ENCODE measurements around the gene SPDYE16.
A peak's percentile ranks its signal among the peaks of the same experiment; 100 is the strongest.
"Not testable (repeated sequence)": the region's sequence is repeated elsewhere in the genome, so short reads cannot be mapped to it uniquely, and the experiment has no call there.

The SPDYE16 gene, protein sequence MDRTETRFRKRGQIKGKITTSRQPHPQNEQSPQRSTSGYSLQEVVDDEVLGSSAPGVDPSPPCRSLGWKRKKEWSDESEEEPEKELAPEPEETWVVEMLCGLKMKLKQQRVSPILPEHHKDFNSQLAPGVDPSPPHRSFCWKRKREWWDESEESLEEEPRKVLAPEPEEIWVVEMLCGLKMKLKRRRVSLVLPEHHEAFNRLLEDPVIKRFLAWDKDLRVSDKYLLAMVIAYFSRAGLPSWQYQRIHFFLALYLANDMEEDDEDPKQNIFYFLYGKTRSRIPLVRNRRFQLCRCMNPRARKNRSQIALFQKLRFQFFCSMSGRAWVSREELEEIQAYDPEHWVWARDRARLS

DNA sequence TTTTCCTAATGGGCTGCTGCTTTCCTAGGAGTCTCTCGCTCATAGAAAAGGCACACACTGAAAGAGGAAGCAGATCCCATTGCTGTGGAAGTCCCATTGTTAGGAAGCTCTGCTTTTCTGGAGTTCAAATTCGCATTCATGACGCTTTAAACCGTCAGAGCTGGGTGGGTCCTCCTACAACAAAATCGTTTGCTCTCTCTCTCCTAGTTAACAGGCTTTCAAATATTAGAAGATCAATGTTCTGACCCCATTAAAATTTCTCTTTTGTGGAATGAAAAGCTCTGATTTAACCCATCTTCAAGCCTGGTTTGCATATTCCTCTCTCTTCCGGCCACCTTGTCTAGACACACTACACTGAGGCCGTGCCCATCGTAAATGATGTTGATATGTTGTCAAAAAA, at the start of gene SPDYE16:
SPDYE16 (minus strand) TSS at position 101 of the 400 bp plus-strand sequence. CDS start 1,838 bp downstream, outside the sequence.
- DNase-seq: not testable (repeated sequence)

DNA sequence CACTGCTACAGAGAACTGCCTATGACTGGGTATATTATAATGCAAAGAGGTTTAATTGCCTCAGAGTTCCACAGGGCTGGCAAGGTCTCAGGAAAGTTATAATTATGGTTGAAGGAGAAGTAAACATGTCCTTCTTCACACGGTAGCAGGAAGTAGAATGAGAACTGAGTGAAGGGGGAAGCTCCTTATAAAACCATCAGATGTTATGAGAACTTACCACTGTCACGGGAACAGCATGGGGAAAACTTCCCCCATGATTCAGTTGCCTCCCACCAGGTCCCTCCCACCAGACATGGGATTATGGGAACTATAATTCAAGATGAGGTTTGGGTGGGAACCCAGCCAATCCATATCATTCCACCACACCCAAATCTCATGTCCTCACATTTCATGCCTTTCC, 49.6 kb upstream of the SPDYE16 start:
- DNase-seq: not testable (repeated sequence)

DNA sequence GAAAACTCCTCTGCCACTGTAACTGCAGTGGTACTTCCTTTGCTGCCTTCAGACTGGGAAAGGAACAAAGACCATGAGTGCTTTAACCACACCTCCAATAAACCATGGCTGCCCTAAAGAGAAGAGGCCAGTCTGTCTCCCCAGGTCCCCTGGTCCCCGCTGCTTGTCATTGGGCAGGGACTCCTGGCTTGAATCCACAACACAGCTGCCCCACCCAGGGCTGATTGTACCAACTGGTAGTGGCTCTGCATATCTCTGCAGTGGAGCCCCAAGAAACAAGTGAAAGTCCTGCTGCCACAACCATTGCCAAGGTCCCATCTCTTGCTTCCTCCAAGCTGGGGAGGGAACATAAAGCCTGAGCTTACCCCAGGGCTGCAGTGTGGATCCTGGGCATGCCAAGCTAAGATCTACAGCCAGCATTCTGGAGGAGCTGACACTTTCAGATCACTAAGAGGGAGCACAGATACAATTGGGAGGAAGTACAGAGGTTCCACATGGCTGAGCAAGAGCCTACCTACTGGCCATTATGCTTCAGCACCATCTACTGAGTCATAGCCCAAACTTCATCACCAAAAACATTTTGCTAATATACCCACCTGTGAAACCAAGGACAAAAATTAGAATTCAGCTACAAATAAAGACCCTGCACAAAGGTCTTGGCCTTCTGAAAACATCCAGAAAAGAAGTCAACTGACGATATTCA, 48.7 kb upstream of the SPDYE16 start:
- not testable (repeated sequence) for DNase-seq

DNA sequence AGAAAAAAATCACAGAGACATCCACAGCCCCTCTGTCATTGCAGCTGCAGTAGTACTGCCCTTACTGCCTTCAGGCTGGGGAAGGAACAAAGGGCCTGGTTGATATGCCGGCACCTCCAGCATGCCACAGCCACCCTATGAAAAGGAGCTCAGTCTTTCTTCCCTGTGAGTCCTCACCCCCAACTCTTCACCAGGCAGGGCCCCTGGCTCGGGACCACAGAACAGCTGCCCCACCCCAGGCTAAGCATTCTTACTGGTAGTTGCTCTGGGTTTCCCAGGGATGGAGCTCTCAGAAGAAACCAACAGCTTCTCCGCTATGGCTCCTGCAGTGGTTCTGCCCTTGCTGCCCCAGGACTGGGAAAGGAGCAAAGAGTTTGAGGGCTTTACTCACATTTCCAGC, 47.9 kb upstream of the SPDYE16 start:
- not testable (repeated sequence) for DNase-seq

DNA sequence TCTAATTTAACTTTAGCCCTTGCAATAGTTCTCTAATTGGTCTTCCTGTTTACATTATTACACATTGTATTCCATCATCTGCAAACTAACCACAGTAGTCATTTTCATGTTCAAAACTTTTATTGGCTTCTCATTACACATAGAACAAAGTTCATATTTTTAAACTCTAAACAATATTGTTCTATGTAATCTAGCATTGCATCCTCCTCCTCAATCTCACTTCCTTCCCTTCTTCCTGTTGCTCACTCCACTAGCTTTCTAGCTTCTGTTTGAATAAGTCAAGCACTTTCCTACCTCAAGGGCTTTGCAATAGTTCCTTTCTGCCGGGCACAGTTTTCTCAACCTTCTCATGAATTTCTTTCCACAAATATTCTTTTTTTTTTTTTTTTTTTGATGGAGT, 45.5 kb upstream of the SPDYE16 start:
- DNase-seq: not testable (repeated sequence)

DNA sequence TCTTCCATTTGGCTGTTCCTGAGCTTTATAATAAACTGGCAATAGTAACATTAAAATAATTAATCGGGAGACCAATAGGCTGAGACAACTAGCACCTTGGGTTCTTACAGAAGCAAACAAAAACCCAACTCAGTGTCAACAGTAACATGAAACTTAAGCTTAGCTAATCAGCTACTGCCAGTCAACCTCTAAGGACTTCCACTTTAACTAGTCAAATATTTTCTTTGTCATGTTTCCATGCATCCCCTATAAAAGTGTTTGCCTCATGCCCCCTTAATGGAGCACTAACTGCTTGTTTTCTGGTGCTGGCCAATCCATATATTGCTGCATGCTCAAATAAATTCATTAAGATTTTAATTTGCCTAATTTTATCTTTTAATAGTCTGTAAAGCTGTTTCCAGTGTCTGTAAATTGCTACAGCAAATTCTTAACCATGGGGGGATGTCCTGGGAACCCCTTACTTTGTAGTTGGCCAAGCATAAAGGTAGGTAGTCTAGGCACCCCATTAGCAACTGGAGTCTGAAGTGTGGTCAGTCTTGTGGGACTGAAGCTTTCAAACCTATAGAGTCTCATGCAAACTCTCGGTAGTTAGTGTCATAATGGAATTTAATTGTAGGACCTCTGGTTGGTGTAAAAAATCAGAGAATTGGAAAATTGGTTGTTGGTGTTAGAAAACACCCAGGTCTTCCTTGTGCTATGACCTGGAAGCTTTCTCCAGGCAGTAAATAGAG, 43.7 kb upstream of the SPDYE16 start:
- DNase-seq: not testable (repeated sequence)

DNA sequence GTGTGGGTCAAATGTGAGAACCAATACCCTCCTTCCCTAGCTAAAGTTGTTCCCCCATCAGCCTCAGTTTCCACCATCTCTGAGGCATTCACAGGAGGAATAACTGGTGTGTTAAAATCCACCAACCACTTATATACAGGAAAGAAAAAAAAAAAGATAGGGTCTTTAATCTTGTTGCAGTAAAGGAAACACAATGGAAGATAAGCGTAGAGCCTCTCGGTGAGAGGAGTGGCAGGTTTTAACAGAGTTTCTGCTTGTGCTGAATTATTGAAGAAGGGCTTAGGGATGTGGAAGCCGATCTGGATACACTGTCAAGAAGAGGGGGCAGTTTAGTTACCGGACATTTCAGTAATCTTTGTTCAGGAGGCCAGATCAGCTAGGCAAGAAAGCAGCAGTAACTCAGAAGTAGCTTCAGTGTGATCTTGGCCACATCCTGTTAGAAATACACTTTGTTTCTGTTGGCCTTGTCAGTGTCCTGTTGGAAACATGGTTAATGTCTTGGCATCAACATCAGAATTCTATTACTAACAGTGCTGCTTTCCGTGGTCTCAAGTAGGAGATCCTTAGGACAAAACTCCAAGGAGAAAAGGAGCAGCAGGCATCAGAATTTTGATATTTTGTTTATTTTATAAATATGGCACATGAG, 40.7 kb upstream of the SPDYE16 start:
- not testable (repeated sequence) for DNase-seq

DNA sequence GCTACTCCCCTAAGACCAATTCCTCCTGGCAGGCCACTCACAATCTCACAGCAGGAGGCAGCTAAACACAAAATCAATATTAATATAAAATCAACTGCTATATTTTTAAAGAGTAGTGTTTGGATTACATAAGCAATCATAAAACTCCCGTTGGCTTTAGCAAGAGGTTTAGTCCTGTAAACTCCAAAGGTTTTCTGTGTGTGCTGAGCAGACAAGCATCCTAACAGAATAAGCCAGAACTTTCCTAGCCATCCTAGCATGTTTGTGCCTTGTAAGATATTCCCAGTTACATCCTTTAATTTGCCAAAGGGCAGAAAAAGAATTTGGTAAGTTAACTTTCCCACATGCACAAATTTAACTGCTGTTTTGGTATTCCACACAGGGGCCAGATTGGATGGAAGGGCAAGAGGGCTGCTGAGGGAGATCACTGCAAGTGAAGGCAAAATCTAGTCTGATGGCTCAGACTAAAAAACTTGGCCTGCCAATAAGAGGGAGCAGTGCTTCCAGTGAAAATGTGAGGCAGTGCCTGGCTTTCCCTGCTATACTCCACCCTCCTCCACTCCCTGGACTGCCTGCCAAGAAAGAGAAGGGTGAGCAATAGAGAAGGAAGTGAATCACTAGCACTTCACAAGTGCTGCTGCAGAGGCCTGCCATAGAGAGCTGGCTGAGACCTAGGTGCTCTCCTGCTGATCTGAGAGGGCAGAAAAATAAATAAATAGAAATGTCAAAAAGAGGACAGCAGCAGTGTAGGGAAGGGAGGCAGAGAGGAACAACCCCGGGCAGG, 39.9 kb upstream of the SPDYE16 start:
- DNase-seq: peak; percentile 4 to 25

DNA sequence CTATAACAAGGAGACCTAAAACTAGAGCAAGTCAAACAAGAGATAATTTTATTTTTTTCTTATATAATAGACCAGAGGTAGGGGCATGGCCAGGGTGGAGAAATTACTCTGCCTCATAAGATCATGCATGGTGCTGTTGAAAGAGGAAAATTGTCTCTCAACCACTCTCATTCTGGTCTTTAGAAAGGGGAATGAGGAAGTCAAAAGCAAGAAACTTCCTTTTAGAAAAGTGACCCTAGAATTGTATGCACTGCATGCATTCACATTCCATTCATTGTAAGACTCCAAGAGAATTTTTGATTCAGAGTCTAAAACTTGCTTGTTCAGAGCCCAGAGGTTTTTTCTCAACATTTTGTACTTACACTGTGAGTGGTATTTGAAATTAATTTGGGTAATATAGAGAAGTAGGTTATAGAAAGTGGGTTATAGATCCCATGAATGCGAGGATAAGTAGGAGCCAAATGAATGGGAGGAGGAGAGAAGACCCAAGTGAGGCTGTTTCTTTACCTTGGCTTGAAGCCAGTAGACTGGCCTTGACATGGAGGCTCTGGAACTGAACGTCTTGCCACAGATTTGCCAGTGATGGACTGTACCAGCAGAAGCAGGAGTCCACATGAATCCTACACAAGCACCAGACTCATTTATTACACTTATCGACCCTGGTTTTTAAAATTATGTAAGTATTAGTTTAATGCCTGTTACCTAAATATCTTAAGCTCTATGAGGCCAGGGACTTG, 33.0 kb upstream of the SPDYE16 start:
- not testable (repeated sequence) for DNase-seq

DNA sequence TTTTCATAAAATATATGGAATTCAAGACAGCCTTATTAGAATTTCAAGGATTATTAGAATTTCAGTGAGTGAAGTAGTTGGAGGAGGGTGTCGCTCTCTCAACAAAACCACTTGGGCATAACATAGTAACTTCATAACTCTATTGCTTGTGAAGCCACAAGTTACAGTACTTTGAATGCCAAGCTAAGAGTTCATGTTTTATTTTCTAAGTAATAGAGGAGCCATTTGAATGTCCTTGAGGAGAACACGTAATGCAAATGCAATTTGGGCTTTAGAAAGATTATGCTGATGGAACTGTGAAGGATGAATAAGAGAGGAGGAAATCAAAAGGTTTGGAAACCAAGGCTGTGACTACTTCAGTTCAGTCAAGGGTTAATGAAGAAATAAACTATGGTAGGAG, 32.3 kb upstream of the SPDYE16 start:
- DNase-seq: not testable (repeated sequence)

DNA sequence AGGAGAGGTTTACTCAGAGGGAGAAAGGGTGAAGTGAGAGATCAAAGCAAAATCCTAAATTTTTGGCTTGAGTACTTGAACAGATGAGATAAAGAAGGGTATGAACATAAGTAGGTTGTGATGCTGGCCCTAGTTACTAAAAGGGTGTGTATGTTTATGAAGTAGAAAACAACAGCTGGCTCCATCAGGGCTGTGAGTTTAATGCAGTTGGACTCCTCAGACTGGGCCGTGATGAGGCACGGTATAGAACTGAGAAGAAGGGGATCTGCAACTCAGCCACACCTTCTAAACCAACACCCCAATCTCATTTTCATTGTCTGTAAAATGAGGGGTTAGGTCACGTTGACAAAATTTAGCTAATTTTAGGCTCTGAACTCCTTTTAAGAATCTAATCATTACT, 29.2 kb upstream of the SPDYE16 start:
- not testable (repeated sequence) for DNase-seq

DNA sequence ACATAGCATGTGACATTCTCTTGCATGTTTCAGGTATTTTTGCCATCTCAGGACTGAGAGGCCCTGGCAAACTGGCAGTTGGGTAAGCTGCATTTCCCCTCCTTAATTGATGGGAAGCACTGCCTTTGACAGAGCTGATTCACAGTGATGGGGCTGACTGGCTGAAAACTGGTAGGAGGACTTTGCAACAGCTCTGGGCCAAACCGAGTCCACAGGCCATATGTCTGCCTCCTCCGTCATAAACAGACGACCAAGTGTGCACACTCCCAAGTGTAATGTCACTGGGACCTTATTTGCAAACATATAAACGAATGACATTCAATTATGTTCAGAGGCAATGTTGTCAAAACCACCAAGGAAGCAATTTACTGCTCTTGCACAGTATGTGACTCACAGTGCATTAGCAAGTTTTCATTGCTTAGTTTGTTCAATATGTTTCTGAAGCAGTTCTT, 27.3 kb upstream of the SPDYE16 start:
- DNase-seq: not testable (repeated sequence)

DNA sequence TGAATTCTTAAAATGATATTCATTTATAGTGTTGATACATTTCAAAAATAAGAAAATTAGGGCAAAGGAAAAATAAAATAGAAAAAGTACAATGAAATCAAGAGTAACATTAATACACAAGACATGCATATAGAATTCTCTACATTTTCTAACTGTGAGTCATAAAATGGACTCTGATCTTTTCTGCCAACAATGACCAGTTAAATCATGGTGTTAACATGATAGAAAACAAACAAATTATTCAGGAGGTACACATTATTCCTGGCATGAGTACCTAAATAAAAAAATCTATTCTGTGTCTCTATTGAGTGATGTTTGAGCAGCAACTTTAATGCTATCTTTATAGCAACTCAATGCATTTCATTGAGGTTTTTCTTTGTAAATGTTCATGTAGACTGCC, 25.6 kb upstream of the SPDYE16 start:
- not testable (repeated sequence) for DNase-seq

DNA sequence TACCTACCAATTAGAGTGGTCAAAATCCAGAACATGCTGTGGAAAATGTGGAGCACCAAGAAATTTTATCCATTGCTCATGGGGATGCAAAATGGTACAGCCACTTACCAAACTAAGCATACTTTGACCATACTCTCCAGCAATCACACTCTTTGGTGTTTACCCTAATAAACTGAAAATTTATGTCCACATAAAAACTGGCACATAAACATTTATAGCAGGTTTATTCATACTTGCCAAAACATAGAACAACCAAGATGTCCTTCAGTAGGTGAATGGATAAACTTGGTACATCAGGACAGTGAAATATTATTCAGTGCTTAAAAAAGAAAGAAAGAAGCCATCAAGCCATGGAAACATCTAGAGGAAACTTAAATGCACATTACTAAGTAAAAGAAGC, 24.7 kb upstream of the SPDYE16 start:
- DNase-seq: not testable (repeated sequence)

DNA sequence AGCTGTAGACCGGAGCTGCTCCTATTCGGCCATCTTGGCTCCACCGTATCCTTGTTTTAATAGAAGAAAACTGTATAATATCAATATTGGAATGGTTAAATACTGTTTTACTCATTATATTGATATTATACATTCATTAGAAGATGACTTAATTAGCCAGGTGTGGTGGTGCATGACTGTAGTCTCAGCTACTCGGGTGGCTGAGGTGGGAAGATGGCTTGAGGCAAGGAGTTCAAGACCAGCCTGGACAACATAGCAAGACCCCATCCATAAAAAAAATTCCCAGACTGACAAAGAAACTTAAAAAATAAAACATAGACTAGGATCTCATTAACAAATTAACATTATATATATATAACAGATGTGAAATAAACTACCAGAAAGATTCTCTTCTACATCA, 24.2 kb upstream of the SPDYE16 start:
- DNase-seq: not testable (repeated sequence)

DNA sequence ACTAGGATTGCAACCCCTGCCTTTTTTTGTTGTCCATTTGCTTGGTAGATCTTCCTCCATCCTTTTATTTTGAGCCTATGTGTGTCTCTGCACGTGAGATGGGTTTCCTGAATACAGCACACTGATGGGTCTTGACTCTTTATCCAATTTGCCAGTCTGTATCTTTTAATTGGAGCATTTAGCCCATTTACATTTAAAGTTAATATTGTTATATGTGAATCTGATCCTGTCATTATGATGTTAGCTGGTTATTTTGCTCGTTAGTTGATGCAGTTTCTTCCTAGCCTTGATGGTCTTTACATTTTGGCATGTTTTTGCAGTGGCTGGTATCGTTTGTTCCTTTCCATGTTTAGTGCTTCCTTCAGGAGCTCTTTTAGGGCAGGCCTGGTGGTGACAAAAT, 21.9 kb upstream of the SPDYE16 start:
- not testable (repeated sequence) for DNase-seq

DNA sequence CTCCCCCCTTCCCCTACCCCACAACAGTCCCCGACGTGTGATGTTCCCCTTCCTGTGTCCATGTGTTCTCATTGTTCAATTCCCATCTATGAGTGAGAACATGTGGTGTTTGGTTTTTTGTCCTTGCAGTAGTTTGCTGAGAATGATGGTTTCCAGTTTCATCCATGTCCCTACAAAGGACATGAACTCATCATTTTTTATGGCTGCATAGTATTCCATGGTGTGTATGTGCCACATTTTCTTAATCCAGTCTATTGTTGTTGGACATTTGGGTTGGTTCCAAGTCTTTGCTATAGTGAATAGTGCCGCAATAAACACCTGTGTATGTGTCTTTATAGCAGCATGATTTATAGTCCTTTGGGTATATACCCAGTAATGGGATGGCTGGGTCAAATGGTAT, 18.2 kb upstream of the SPDYE16 start:
- not testable (repeated sequence) for DNase-seq

DNA sequence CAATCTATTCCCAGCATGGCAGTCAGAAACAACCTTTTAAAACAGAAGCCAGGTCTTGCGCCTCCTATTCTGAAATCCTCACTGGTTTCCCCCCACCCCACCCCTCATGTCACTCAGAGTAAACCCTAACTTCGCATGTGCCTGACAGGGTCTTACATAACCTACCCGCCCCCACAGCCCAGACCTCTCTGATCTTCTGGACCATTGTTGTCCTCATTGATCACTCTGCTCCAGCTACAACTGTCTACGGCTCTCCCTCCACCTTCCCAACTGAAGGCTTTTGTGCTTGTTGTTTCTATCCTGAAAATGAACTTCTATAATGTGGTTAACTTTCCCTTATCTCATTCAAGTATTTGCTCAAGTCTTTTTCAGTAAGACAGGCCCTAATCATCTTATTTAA, 17.1 kb upstream of the SPDYE16 start:
- DNase-seq: not testable (repeated sequence)

DNA sequence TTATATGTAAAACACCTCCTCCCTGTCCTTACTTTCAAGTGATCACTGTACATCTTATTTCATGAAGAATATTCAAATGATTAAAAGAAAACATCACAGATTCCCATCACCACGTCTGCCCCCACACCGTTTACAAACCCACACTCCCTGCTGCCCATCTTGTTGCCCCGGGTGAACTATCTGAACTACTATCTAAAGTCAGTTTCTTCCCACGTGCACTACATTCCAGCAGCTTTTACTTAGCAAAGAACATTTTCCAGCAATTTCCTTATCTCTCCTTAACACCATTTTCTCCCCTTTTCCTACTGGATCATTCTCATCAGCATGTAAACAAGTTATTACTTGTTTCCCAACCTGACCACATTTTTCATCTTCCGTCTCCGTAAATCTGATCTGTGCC, 16.6 kb upstream of the SPDYE16 start:
- not testable (repeated sequence) for DNase-seq

DNA sequence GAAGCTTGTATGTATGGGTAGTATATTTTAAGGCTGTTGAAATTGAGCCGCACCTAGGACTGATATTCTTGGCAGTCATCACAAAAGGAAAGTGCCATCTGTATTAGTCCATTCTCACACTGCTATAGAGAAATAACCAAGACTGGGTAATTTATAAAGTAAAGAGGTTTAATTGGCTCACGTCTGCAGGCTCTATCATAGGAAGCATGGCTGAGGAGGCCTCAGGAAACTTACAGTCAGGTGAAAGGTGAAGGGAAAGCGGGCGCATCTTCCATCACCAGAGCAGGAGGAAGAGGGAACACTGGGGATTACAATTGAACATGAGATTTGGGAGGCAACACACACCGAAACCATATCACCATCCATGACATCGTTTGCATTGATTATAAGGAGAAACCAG, 8.9 kb upstream of the SPDYE16 start:
- not testable (repeated sequence) for DNase-seq

DNA sequence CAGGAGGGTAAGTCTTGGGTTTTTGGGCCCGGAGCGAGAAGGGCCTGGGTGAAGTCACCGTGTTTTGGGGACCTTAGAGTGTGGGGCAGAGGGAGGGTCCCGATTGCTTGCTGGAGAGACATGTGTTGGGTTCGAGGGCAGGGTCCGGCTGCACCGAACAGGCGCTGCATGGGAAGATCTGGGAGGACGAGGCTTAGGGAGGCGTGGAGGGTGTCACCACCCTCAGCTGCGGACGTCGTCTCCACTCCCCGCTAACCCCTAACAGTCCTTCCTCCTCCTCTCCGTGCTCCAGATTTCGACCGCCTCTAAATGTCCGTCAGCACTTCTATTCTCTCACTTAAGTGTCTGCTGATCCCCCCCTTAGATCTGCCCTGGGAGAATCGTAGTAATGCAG, 6.8 kb upstream of the SPDYE16 start:
- not testable (repeated sequence) for DNase-seq

Data from stimulated activated CD4-positive, alpha-beta T cell treated with anti-CD3 and anti-CD28 coated beads, Interleukin-4, amount 100 ng/mL, for 4 hours (primary cell).